ENCODE measurements around the gene VARS2.

- TF ChIP-seq, protein P1, sequence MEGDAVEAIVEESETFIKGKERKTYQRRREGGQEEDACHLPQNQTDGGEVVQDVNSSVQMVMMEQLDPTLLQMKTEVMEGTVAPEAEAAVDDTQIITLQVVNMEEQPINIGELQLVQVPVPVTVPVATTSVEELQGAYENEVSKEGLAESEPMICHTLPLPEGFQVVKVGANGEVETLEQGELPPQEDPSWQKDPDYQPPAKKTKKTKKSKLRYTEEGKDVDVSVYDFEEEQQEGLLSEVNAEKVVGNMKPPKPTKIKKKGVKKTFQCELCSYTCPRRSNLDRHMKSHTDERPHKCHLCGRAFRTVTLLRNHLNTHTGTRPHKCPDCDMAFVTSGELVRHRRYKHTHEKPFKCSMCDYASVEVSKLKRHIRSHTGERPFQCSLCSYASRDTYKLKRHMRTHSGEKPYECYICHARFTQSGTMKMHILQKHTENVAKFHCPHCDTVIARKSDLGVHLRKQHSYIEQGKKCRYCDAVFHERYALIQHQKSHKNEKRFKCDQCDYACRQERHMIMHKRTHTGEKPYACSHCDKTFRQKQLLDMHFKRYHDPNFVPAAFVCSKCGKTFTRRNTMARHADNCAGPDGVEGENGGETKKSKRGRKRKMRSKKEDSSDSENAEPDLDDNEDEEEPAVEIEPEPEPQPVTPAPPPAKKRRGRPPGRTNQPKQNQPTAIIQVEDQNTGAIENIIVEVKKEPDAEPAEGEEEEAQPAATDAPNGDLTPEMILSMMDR (conservative IDR thresholded peaks at IDR 0.05), result no peak
- TF ChIP-seq ZFX (IDR thresholded peaks at IDR 0.05), result no peak
Observed at GRCh38 chr6:30891816-30892538, 22.1 kb upstream of the VARS2 start.

Data from C4-2B (cell line).